Left ventricle myocardium inferior (tissue), 1 donor: Measurements from ENCODE around the gene MUC4. TPM values are rescaled to one million over a fixed set of nuclear protein-coding genes. Genes with fewer than 3 reads are reported as not detected.
"Not testable (repeated sequence)": the region's sequence is repeated elsewhere in the genome, so short reads cannot be mapped to it uniquely, and the experiment has no call there.

Experiments used
- DNase-seq: peaks from one replicate; pipeline ENCODE4 v3.0.0-alpha.2; 2020
- H3K27ac ChIP-seq: fragments of 200-600 bp; replicated peaks from 2 replicates; pipeline ENCODE4 v1.8.0; 2021
- H3K27me3 ChIP-seq: fragments of 200-600 bp; 2 replicates; pipeline ENCODE4 v1.8.0; 2021; ENCODE audit warnings: low read depth
- H3K36me3 ChIP-seq: fragments of 200-600 bp; 2 replicates; pipeline ENCODE4 v1.8.0; 2021
- H3K4me1 ChIP-seq: fragments of 200-600 bp; 2 replicates; pipeline ENCODE4 v1.8.0; 2021
- H3K4me3 ChIP-seq: fragments of 200-600 bp; 2 replicates; pipeline ENCODE4 v1.8.0; 2021; ENCODE audit warnings: mild to moderate bottlenecking, moderate library complexity
- H3K9me3 ChIP-seq: fragments of 200-600 bp; replicated peaks from 2 replicates; pipeline ENCODE4 v1.8.0; 2021
- CTCF ChIP-seq: fragments of 200-600 bp; IDR thresholded peaks from 2 replicates; pipeline ENCODE4 v1.8.0; 2021; ENCODE audit warnings: antibody characterized with exemption, mild to moderate bottlenecking, borderline replicate concordance
- intact Hi-C: fragments of 100-400 bp; cut with micrococcal nuclease; formaldehyde crosslinking; loops from one replicate; pipeline ENCODE4 v1.11.0; 2022
- total RNA-seq: library from RNA; stranded (reverse); fragmentation: NEBNext Ultra II Directional; extraction: Animal tissue kit (Norgen Biotek cat#: 25700); gene quantifications from one replicate; pipeline ENCODE4 v1.2.1, GENCODE V29; 2021
- donor health status: DM: no; HTN: yes; CAD: no; lungs with severe emphysema.

The MUC4 gene
- total RNA-seq, 1 donor from 2014 or later: 0.11 TPM

- no peak for DNase-seq
- H3K9me3 ChIP-seq: no peaks in the 10 kb centered on the region
- intact Hi-C loops: no loop called here
- H3K36me3 ChIP-seq: no peaks in the 10 kb centered on the region
- no peak overlapping the region for H3K27ac ChIP-seq
- peaks cover 21% of the 10 kb centered on the region for H3K4me1 ChIP-seq
- peaks cover 52% of the 10 kb centered on the region for H3K27me3 ChIP-seq
- H3K4me3 ChIP-seq: no peak overlapping the region
- no peak for TF ChIP-seq CTCF
These were observed 59.0 kb downstream of the MUC4 start for GRCh38 chr3:195752546-195753331.

- Histone ChIP-seq H3K36me3 (no peaks in the 10 kb centered on the region), H3K27ac (no peak overlapping the region), H3K9me3 (no peaks in the 10 kb centered on the region), H3K4me3 (no peak overlapping the region), H3K27me3 (peaks cover 45% of the 10 kb centered on the region), H3K4me1 (peaks cover 14% of the 10 kb centered on the region)
- no peak for TF ChIP-seq CTCF
- intact Hi-C loops: no loop called here
- no peak for DNase-seq
These were observed 59.7 kb downstream of the MUC4 start for GRCh38 chr3:195752066-195752465.

- Histone ChIP-seq H3K4me1 (peaks cover 12% of the 10 kb centered on the region), H3K27ac (no peak overlapping the region), H3K36me3 (no peaks in the 10 kb centered on the region), H3K27me3 (peaks cover 40% of the 10 kb centered on the region), H3K4me3 (no peak overlapping the region), H3K9me3 (no peaks in the 10 kb centered on the region)
- DNase-seq: no peak
- no peak for TF ChIP-seq CTCF
- intact Hi-C loops: no loop called here
These were observed 60.2 kb downstream of the MUC4 start for GRCh38 chr3:195751560-195751959.

GRCh38 chr3:195750797-195751520, 60.8 kb downstream of the MUC4 start:
- Histone ChIP-seq H3K27me3 (peaks cover 34% of the 10 kb centered on the region), H3K9me3 (no peaks in the 10 kb centered on the region), H3K4me1 (peaks cover 8% of the 10 kb centered on the region), H3K4me3 (no peak overlapping the region), H3K27ac (no peak overlapping the region), H3K36me3 (no peaks in the 10 kb centered on the region)
- no peak for DNase-seq
- TF ChIP-seq CTCF: no peak
- intact Hi-C loops: no loop called here

GRCh38 chr3:195749101-195749500, 62.6 kb downstream of the MUC4 start:
- DNase-seq, H3K36me3 ChIP-seq, intact Hi-C loops, H3K27ac ChIP-seq, H3K9me3 ChIP-seq, H3K4me3 ChIP-seq, H3K4me1 ChIP-seq: not testable (repeated sequence)
- peaks cover 18% of the 10 kb centered on the region for H3K27me3 ChIP-seq

- peaks cover 5% of the 10 kb centered on the region for H3K4me1 ChIP-seq
- no peak overlapping the region for H3K4me3 ChIP-seq
- no peak for TF ChIP-seq CTCF
- peaks cover 14% of the 10 kb centered on the region for H3K27me3 ChIP-seq
- intact Hi-C loops: no loop called here
- no peaks in the 10 kb centered on the region for H3K36me3 ChIP-seq
- no peak overlapping the region for H3K27ac ChIP-seq
- no peak for DNase-seq
- no peaks in the 10 kb centered on the region for H3K9me3 ChIP-seq
These were observed 63.1 kb downstream of the MUC4 start for GRCh38 chr3:195748661-195749060.
